H1 (cell line): Measurements from ENCODE around the gene DCANP1. TPM values are rescaled to one million over a fixed set of nuclear protein-coding genes. Genes with fewer than 3 reads are reported as not detected.

Experiments used
- CTCF ChIA-PET: fragments of 300-600 bp; sonication (Branson Sonifier 250); formaldehyde crosslinking; loops from one replicate; lab custom pipeline; 2021; ENCODE audit not compliant: partially characterized antibody; lab: Charles Lee
- POLR2A ChIA-PET: fragments of 300-600 bp; sonication (Branson Sonifier 250); formaldehyde crosslinking; loops from one replicate; lab custom pipeline; 2021; ENCODE audit warnings: inconsistent platforms; ENCODE audit not compliant: partially characterized antibody; lab: Charles Lee
- DNase-seq, 2 experiments: peaks; one replicate each; pipeline versions ENCODE4 v3.0.0 to v3.0.0-alpha.2; 2010 to 2022; ENCODE audit warnings: low spot score in 2 of 2, low read depth in 1 of 2, mixed read lengths in 1 of 2
- FAIRE-seq: peaks from 2 replicates; lab custom pipeline; 2011; peaks lifted over from hg19 to GRCh38; lab: Jason Lieb, UNC
- H2AFZ ChIP-seq: 2 replicates; pipeline ENCODE4 v1.8.1; 2012; ENCODE audit warnings: low read length, inconsistent platforms
- H2AK5ac ChIP-seq: 2 replicates; pipeline ENCODE4 v1.6.1; 2013; ENCODE audit warnings: low read depth, low read length
- H2BK120ac ChIP-seq: replicated peaks from 2 replicates; pipeline ENCODE3; 2013; ENCODE audit warnings: low read depth, low read length, inconsistent platforms
- H2BK12ac ChIP-seq: 2 replicates; pipeline ENCODE4 v1.6.1; 2013; ENCODE audit warnings: low read depth, low read length
- H2BK15ac ChIP-seq: 2 replicates; pipeline ENCODE4 v1.6.1; 2013; ENCODE audit warnings: low read length
- H2BK20ac ChIP-seq: 2 replicates; pipeline ENCODE4 v1.6.1; 2013; ENCODE audit warnings: low read length
- H2BK5ac ChIP-seq: 2 replicates; pipeline ENCODE4 v1.6.1; 2013; ENCODE audit warnings: low read depth, low read length
- H3K14ac ChIP-seq: 2 replicates; pipeline ENCODE4 v1.6.1; 2013; ENCODE audit warnings: inconsistent platforms; ENCODE audit not compliant: insufficient read length
- H3K18ac ChIP-seq: 2 replicates; pipeline ENCODE4 v1.6.1; 2013; ENCODE audit warnings: low read length; ENCODE audit errors: extremely low read depth
- H3K23ac ChIP-seq: 2 replicates; pipeline ENCODE4 v1.6.1; 2013; ENCODE audit warnings: inconsistent platforms; ENCODE audit not compliant: insufficient read length
- H3K23me2 ChIP-seq: 2 replicates; pipeline ENCODE4 v1.6.1; 2013; ENCODE audit warnings: low read depth, low read length
- H3K27ac ChIP-seq: 2 replicates; pipeline ENCODE4 v1.6.1; 2011; ENCODE audit warnings: low read depth, low read length, inconsistent platforms
- H3K27me3 ChIP-seq, 4 experiments: replicated peaks in 1 of 4; 1 replicate in 1 of 4; 2 replicates in 3 of 4; pipeline versions ENCODE4 v1.6.1 to v1.8.1; 2011 to 2013; ENCODE audit warnings: low read length in 3 of 4, mild to moderate bottlenecking in 3 of 4, inconsistent platforms in 2 of 4, mixed read lengths in 2 of 4, moderate library complexity in 1 of 4; ENCODE audit not compliant: control insufficient read depth in 3 of 4, insufficient read depth in 3 of 4; ENCODE audit errors: extremely low read depth in 1 of 4
- H3K36me3 ChIP-seq, 4 experiments: 2 replicates each; pipeline versions ENCODE4 v1.6.1 to v1.8.1; 2011 to 2013; ENCODE audit warnings: mild to moderate bottlenecking in 4 of 4, low read length in 3 of 4, moderate library complexity in 2 of 4, control low read depth in 1 of 4, inconsistent platforms in 1 of 4; ENCODE audit not compliant: insufficient read depth in 4 of 4, control insufficient read depth in 2 of 4
- H3K4ac ChIP-seq: replicated peaks from 2 replicates; pipeline ENCODE3; 2013; ENCODE audit warnings: low read length, low read depth, mixed read lengths, inconsistent platforms; ENCODE audit not compliant: insufficient read length
- H3K4me1 ChIP-seq, 4 experiments: replicated peaks in 1 of 4; 1 replicate in 1 of 4; 2 replicates in 3 of 4; pipeline versions ENCODE4 v1.6.1 to v1.8.1; 2011 to 2013; ENCODE audit warnings: low read length in 3 of 4, inconsistent platforms in 2 of 4, mixed read lengths in 1 of 4; ENCODE audit not compliant: insufficient read depth in 4 of 4, control insufficient read depth in 3 of 4
- H3K4me2 ChIP-seq, 2 experiments: 2 replicates each; pipeline versions ENCODE4 v1.6.1 to v1.8.1; 2011 to 2013; ENCODE audit warnings: low read depth in 2 of 2, low read length in 2 of 2, control low read depth in 1 of 2, inconsistent platforms in 1 of 2, mild to moderate bottlenecking in 1 of 2; ENCODE audit not compliant: insufficient read depth in 1 of 2
- H3K4me3 ChIP-seq, 4 experiments: fragments of 200-600, 300-600 bp in 1 of 4; sonication (generic), shearing (Covaris generic), sonication (Bioruptor Twin) in 1 of 4; 2 replicates each; pipeline versions ENCODE4 v1.5.1 to v1.8.1; 2011 to 2016; ENCODE audit warnings: low read length in 4 of 4, low read depth in 3 of 4, control low read depth in 2 of 4, inconsistent platforms in 2 of 4, mild to moderate bottlenecking in 2 of 4, mixed read lengths in 1 of 4, moderate library complexity in 1 of 4; ENCODE audit not compliant: insufficient read depth in 2 of 4; ENCODE audit errors: extremely low read depth in 1 of 4
- H3K56ac ChIP-seq: replicated peaks from 2 replicates; pipeline ENCODE3; 2013; ENCODE audit warnings: low read depth, mild to moderate bottlenecking, mixed read lengths, low read length, inconsistent platforms; ENCODE audit not compliant: insufficient read length
- H3K79me1 ChIP-seq: 2 replicates; pipeline ENCODE4 v1.6.1; 2013; ENCODE audit warnings: low read depth, low read length, control low read depth
- H3K79me2 ChIP-seq, 2 experiments: 2 replicates each; pipeline versions ENCODE4 v1.6.1 to v1.8.1; 2012 to 2013; ENCODE audit warnings: low read length in 2 of 2, mild to moderate bottlenecking in 2 of 2, inconsistent platforms in 1 of 2; ENCODE audit not compliant: insufficient read depth in 2 of 2, control insufficient read depth in 1 of 2
- H3K9ac ChIP-seq, 4 experiments: replicated peaks in 1 of 4; 1 replicate in 1 of 4; 2 replicates in 3 of 4; pipeline versions ENCODE4 v1.6.1 to v1.8.1; 2011 to 2013; ENCODE audit warnings: low read depth in 3 of 4, low read length in 3 of 4, control low read depth in 2 of 4, mild to moderate bottlenecking in 2 of 4, moderate library complexity in 2 of 4, inconsistent platforms in 1 of 4; ENCODE audit errors: extremely low read depth in 1 of 4
- H3K9me3 ChIP-seq, 2 experiments: 2 replicates each; pipeline versions ENCODE4 v1.6.1 to v1.8.1; 2012 to 2013; ENCODE audit warnings: mild to moderate bottlenecking in 2 of 2, moderate library complexity in 2 of 2, control low read depth in 1 of 2, inconsistent platforms in 1 of 2, low read depth in 1 of 2, low read length in 1 of 2, mixed read lengths in 1 of 2; ENCODE audit not compliant: insufficient read depth in 2 of 2
- H4K20me1 ChIP-seq, 2 experiments: replicated peaks in 1 of 2; 2 replicates each; pipeline versions ENCODE3 to v1.8.1; 2011 to 2013; ENCODE audit warnings: inconsistent platforms in 2 of 2, low read length in 2 of 2, mild to moderate bottlenecking in 1 of 2; ENCODE audit not compliant: insufficient read depth in 2 of 2, control insufficient read depth in 1 of 2
- H4K5ac ChIP-seq: 2 replicates; pipeline ENCODE4 v1.6.1; 2013; ENCODE audit warnings: low read length, low read depth, mixed read lengths, inconsistent platforms; ENCODE audit not compliant: insufficient read length
- H4K8ac ChIP-seq: 2 replicates; pipeline ENCODE4 v1.8.0; 2013; ENCODE audit warnings: mild to moderate bottlenecking, moderate library complexity, low read length, inconsistent platforms; ENCODE audit not compliant: insufficient read depth; ENCODE audit errors: extremely low read depth
- H4K91ac ChIP-seq: replicated peaks from 2 replicates; pipeline ENCODE3; 2013; ENCODE audit warnings: low read length, mixed read lengths, inconsistent platforms; ENCODE audit not compliant: insufficient read length
- BCL11A ChIP-seq, 2 experiments: IDR thresholded peaks; one replicate each; pipeline ENCODE4 v1.6.1; 2011; ENCODE audit warnings: low read depth in 2 of 2, low read length in 2 of 2, mild to moderate bottlenecking in 2 of 2
- CBX5 ChIP-seq: fragments of 300-800, 300-1000 bp; sonication (generic); IDR thresholded peaks from 2 replicates; pipeline ENCODE4 v1.7.1; 2016; ENCODE audit warnings: antibody characterized with exemption, low read length, low read depth
- CREB1 ChIP-seq: IDR thresholded peaks from 2 replicates; pipeline ENCODE4 v1.6.1; 2012; ENCODE audit warnings: inconsistent platforms
- CTBP2 ChIP-seq: IDR thresholded peaks from 2 replicates; pipeline ENCODE4 v1.7.0; 2011; ENCODE audit warnings: borderline replicate concordance, mild to moderate bottlenecking, moderate library complexity, mixed read lengths, low read length; ENCODE audit not compliant: insufficient read depth, insufficient read length
- CTCF ChIP-seq, 3 experiments: IDR thresholded peaks; 1 replicate in 2 of 3; 2 replicates in 1 of 3; pipeline versions ENCODE4 v1.5.1 to v1.6.1; 2011; ENCODE audit warnings: low read length in 3 of 3, mild to moderate bottlenecking in 3 of 3, inconsistent platforms in 2 of 3, low read depth in 1 of 3, moderate library complexity in 1 of 3; ENCODE audit not compliant: insufficient read depth in 1 of 3; ENCODE audit errors: control extremely low read depth in 1 of 3
- KDM4A ChIP-seq: IDR thresholded peaks from one replicate; pipeline ENCODE4 v1.7.1; 2012; ENCODE audit warnings: low read depth, mild to moderate bottlenecking, moderate library complexity, low read length, inconsistent platforms; ENCODE audit not compliant: severe bottlenecking
- POLR2AphosphoS5 ChIP-seq: IDR thresholded peaks from 2 replicates; pipeline ENCODE4 v1.6.1; 2011; ENCODE audit warnings: low read depth, low read length
- SIRT6 ChIP-seq: IDR thresholded peaks from one replicate; pipeline ENCODE4 v1.7.1; 2012; ENCODE audit warnings: low read length, inconsistent platforms
- SIX5 ChIP-seq: IDR thresholded peaks from 2 replicates; pipeline ENCODE4 v1.6.1; 2011; ENCODE audit warnings: mild to moderate bottlenecking, low read depth, low read length
- USF2 ChIP-seq: IDR thresholded peaks from 2 replicates; pipeline ENCODE4 v1.6.1; 2011; ENCODE audit warnings: low read length, improper control_type of control experiment
- WGBS, 2 experiments: shearing (Covaris generic) in 1 of 2; methylation state at CpG; one replicate each; pipeline versions ENCODE4 v1.1.6 to v1.1.7; 2013 to 2015; ENCODE audit warnings: low lambda C conversion rate in 2 of 2, mixed read lengths in 2 of 2, inconsistent platforms in 1 of 2, low coverage in 1 of 2, missing lambda C conversion rate in 1 of 2; ENCODE audit not compliant: insufficient replicate concordance in 2 of 2, insufficient coverage in 1 of 2, insufficient read length in 1 of 2; ENCODE audit errors: extremely low coverage in 1 of 2, missing lambda C conversion rate in 1 of 2; 5-methylcytosine and 5-hydroxymethylcytosine counted together
- polyA plus RNA-seq, 7 experiments: library from polyadenylated mRNA; depleted of rRNA in 3 of 7; stranded (reverse) in 5 of 7; unstranded in 2 of 7; fragments of >200 nt in 5 of 7; fragments of 200-250 nt in 2 of 7; gene quantifications; 1 replicate in 5 of 7; 2 replicates in 1 of 7; 4 replicates in 1 of 7; pipeline versions ENCODE4 v1.2.1 to v1.2.3, GENCODE V29; 2011 to 2013; ENCODE audit warnings: missing spikeins in 2 of 7, mixed read lengths in 2 of 7
- total RNA-seq: library from RNA; stranded (reverse); fragmentation: NEBNext Ultra II Directional; extraction: Animal tissue kit (Norgen Biotek cat#: 25700); gene quantifications from 2 replicates; pipeline ENCODE4 v1.2.1, GENCODE V29; 2021

DCANP1 gene
- total and polyA plus RNA-seq, 2 of the 8 experiments (the other 6 are each of a cell fraction or from before 2014, with no cell fraction given) = not detected

- no peak for DNase-seq
- H3K4ac ChIP-seq = no peak overlapping the region
- H3K23me2 ChIP-seq = no peaks in the 10 kb centered on the region
- H4K8ac ChIP-seq = no peak overlapping the region; the same call in 1 of the 2 replicates
- FAIRE-seq = no peak
- H3K9ac ChIP-seq = no peak overlapping the region
- H3K9me3 ChIP-seq = no peaks in the 10 kb centered on the region
- no peak overlapping the region for H2BK5ac ChIP-seq
- no peak overlapping the region for H3K23ac ChIP-seq
- CTCF ChIA-PET = interaction anchor here (0.8 to 21.6 kb wide), 30 partner anchors 7 to 618 kb away, joined by 3 to 778 read pairs (median 4); partner anchors contain the start of genes DCANP1, SLC25A48 and TIFAB
- no peak overlapping the region for H2BK15ac ChIP-seq
- H3K79me2 ChIP-seq = no peaks in the 10 kb centered on the region
- H3K4me3 ChIP-seq = no peak overlapping the region
- no peak overlapping the region for H2BK12ac ChIP-seq
- H3K27ac ChIP-seq = no peak overlapping the region
- H2AK5ac ChIP-seq = no peak overlapping the region
- H3K79me1 ChIP-seq = no peaks in the 10 kb centered on the region
- no peak overlapping the region for H4K91ac ChIP-seq
- H3K27me3 ChIP-seq = peaks cover 2 to 22% (median 10%) of the 10 kb centered on the region in 4 experiments; a peak in 6 of 7 replicates
- WGBS, 2 experiments = 92% methylated on average over 4 of the region's 4 CpGs; no CpG with 5 or more reads in 1 of the 2 experiments
- peaks cover 0 to 3% of the 10 kb centered on the region in 2 experiments for H4K20me1 ChIP-seq
- no peak overlapping the region for H4K5ac ChIP-seq
- no peak overlapping the region for H2BK20ac ChIP-seq
- H3K4me1 ChIP-seq = no peaks in the 10 kb centered on the region
- no peak overlapping the region for H3K4me2 ChIP-seq
- no peak overlapping the region for H2AFZ ChIP-seq
- H3K36me3 ChIP-seq = no peaks in the 10 kb centered on the region
- H2BK120ac ChIP-seq = no peak overlapping the region
- H3K18ac ChIP-seq = no peak overlapping the region
- H3K14ac ChIP-seq = no peak overlapping the region
- no peak overlapping the region for H3K56ac ChIP-seq
- POLR2A ChIA-PET = no interaction called here
- TF ChIP-seq CBX5 = no peak
- TF ChIP-seq SIX5 = no peak
- no peak for TF ChIP-seq BCL11A (IDR thresholded peaks at IDR 0.05; ENCODE audit: low read depth in 2 of 2, low read length in 2 of 2)
- TF ChIP-seq CTBP2 = no peak
- TF ChIP-seq SIRT6 = no peak
- TF ChIP-seq POLR2AphosphoS5 = no peak
- TF ChIP-seq KDM4A = no peak
- TF ChIP-seq CTCF (IDR thresholded peaks at IDR 0.05; ENCODE audit: control extremely low read depth in 1 of 3, insufficient read depth in 1 of 3, low read depth in 1 of 3, low read length in 3 of 3) = no peak
- TF ChIP-seq USF2 = no peak
- no peak for TF ChIP-seq CREB1
These were observed 11.2 kb upstream of the DCANP1 start for GRCh38 chr5:135458356-135458755.
